ENCODE data around the gene DENND11. TPM values are rescaled to one million over a fixed set of nuclear protein-coding genes. Genes with fewer than 3 reads are reported as not detected.

DENND11 gene
- polyA plus RNA-seq, 1 of the 3 experiments (the other 2 are of a cell fraction) = 5.5 TPM

- Histone ChIP-seq H3K9me2 (no peaks in the 10 kb centered on the region), H3K4me2 (peak within 1 kb of the TSS; percentile 78), H3K36me3 (replicated peaks in 1 of 2; ENCODE audit: control insufficient read depth in 1 of 2, insufficient read depth in 2 of 2, low read length in 1 of 2) (peaks cover 35 to 37% of the 10 kb centered on the region in 2 experiments), H3K79me2 (ENCODE audit: insufficient read depth) (peaks cover 40% of the 10 kb centered on the region), H3K27me3 (ENCODE audit: insufficient read depth) (no peaks in the 10 kb centered on the region), H3F3A (replicated peaks; ENCODE audit: insufficient read depth) (peaks cover 4% of the 10 kb centered on the region), H3K4me1 (ENCODE audit: control insufficient read depth in 1 of 2, insufficient read depth in 2 of 2, low read depth in 1 of 2, low read length in 1 of 2) (peaks cover 6 to 26% of the 10 kb centered on the region in 2 experiments; a peak in 2 of 4 replicates), H4K20me1 (ENCODE audit: insufficient read depth) (no peaks in the 10 kb centered on the region), H2AFZ (ENCODE audit: low read depth) (peak within 1 kb of the TSS; percentile 99), H3K27ac (ENCODE audit: low read depth in 2 of 2, low read length in 1 of 2) (peak within 1 kb of the TSS; percentile 69 to 93), H3K9ac (peak within 1 kb of the TSS; percentile 83), H3K9me3 (no peaks in the 10 kb centered on the region), H3K4me3 (ENCODE audit: low read depth in 2 of 2, low read length in 1 of 2) (peak within 1 kb of the TSS; percentile 94 to 95)
- peak; percentile 88 for DNase-seq
- CTCF ChIA-PET = interaction anchor here (0.6 to 9.4 kb wide), 51 partner anchors 10 to 1573 kb away, joined by 3 to 124 read pairs (median 5); partner anchors contain the start of genes AGK, DENND11, MRPS33 and TAS2R3
- POLR2A ChIA-PET = interaction anchor here (0.6 to 1.3 kb wide), 18 partner anchors 16 to 723 kb away, joined by 3 to 7 read pairs (median 4); partner anchors contain the start of genes AGK, DENND11 and MRPS33
- 2% methylated on average over 46 of the region's 46 CpGs for WGBS (ENCODE audit: low lambda C conversion rate)
- TF ChIP-seq RXRA (IDR thresholded peaks at IDR 0.05; ENCODE audit: borderline replicate concordance, low read depth) (no peak; the same call in 1 of the 2 replicates), EZH2phosphoT487 (IDR thresholded peaks at IDR 0.05; ENCODE audit: borderline replicate concordance, low read depth) (no peak), RCOR1 (IDR thresholded peaks at IDR 0.05; ENCODE audit: low read length) (peak; percentile 98), NRF1 (IDR thresholded peaks at IDR 0.05; ENCODE audit: low read depth, low read length) (peak; percentile 2; the same call in 1 of the 2 replicates), CTCF (IDR thresholded peaks at IDR 0.05) (peak; percentile 99), FOXJ3 (CRISPR knock-in tag; IDR thresholded peaks at IDR 0.05) (peak; percentile 85), MXI1 (IDR thresholded peaks at IDR 0.05; ENCODE audit: low read depth, low read length) (peak; percentile 96), GABPA (IDR thresholded peaks at IDR 0.05; ENCODE audit: low read depth) (peak; percentile 100), MAX (IDR thresholded peaks at IDR 0.05; ENCODE audit: low read depth) (peak; percentile 98), MEF2A (IDR thresholded peaks at IDR 0.05; ENCODE audit: borderline replicate concordance, low read depth) (0 out of 2 replicates have a peak, but pooled peaks have one; percentile 13), FOXM1 (IDR thresholded peaks at IDR 0.05; ENCODE audit: low read depth) (peak; percentile 68), POLR2AphosphoS5 (IDR thresholded peaks at IDR 0.05; ENCODE audit: low read depth, low read length) (peak; percentile 98), CHD2 (IDR thresholded peaks at IDR 0.05; ENCODE audit: low read length, partially characterized antibody) (peak; percentile 97), RAD21 (IDR thresholded peaks at IDR 0.05; ENCODE audit: low read length) (peak; percentile 61), TEAD4 (IDR thresholded peaks at IDR 0.05; ENCODE audit: borderline replicate concordance, insufficient read depth) (no peak; the same call in 1 of the 2 replicates), SIN3A (IDR thresholded peaks at IDR 0.05; ENCODE audit: borderline replicate concordance, low read depth, low read length) (peak; percentile 89; the same call in 1 of the 2 replicates), GATA2 (CRISPR knock-in tag; IDR thresholded peaks at IDR 0.05) (no peak), RFX5 (IDR thresholded peaks at IDR 0.05; ENCODE audit: low read length) (peak; percentile 77), YY1 (IDR thresholded peaks at IDR 0.05; ENCODE audit: low read depth) (peak; percentile 83), NFIC (IDR thresholded peaks at IDR 0.05; ENCODE audit: borderline replicate concordance) (peak; percentile 64; the same call in 1 of the 2 replicates), EP300 (IDR thresholded peaks at IDR 0.05; ENCODE audit: borderline replicate concordance in 1 of 2, low read depth in 1 of 2, low read length in 1 of 2) (peak in 1 of 2 experiments; percentile 59; a peak in 2 of 4 replicates), REST (IDR thresholded peaks at IDR 0.05; ENCODE audit: low read depth, low read length) (no peak), USF2 (IDR thresholded peaks at IDR 0.05; ENCODE audit: borderline replicate concordance, low read depth, low read length) (no peak), ELF1 (IDR thresholded peaks at IDR 0.05) (peak; percentile 96)
- TF ChIP-seq, protein P1, sequence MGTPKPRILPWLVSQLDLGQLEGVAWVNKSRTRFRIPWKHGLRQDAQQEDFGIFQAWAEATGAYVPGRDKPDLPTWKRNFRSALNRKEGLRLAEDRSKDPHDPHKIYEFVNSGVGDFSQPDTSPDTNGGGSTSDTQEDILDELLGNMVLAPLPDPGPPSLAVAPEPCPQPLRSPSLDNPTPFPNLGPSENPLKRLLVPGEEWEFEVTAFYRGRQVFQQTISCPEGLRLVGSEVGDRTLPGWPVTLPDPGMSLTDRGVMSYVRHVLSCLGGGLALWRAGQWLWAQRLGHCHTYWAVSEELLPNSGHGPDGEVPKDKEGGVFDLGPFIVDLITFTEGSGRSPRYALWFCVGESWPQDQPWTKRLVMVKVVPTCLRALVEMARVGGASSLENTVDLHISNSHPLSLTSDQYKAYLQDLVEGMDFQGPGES (IDR thresholded peaks at IDR 0.05; ENCODE audit: low read depth, low read length) = peak; percentile 68
These were observed 36.0 kb upstream of the DENND11 start, which contains the start of gene SSBP1 for GRCh38 chr7:141737836-141738591. Gene SSBP1, plus strand, starts transcription at chr7:141738358. Its CDS starts 809 bp downstream, at chr7:141739167.

Data from SK-N-SH (cell line).